HG02981 (cell line): ENCODE results near the gene SSR1.
A peak's percentile ranks its signal among the peaks of the same experiment; 100 is the strongest.
"Not testable (repeated sequence)": the region's sequence is repeated elsewhere in the genome, so short reads cannot be mapped to it uniquely, and the experiment has no call there.

Experiments used
- ATAC-seq: cut with Tn5 transposase; IDR thresholded peaks from one replicate; pipeline ENCODE4 v1.9.1; 2021; ENCODE audit warnings: mild to moderate bottlenecking, moderate library complexity; ENCODE audit not compliant: unreplicated experiment

SSR1 gene

DNA sequence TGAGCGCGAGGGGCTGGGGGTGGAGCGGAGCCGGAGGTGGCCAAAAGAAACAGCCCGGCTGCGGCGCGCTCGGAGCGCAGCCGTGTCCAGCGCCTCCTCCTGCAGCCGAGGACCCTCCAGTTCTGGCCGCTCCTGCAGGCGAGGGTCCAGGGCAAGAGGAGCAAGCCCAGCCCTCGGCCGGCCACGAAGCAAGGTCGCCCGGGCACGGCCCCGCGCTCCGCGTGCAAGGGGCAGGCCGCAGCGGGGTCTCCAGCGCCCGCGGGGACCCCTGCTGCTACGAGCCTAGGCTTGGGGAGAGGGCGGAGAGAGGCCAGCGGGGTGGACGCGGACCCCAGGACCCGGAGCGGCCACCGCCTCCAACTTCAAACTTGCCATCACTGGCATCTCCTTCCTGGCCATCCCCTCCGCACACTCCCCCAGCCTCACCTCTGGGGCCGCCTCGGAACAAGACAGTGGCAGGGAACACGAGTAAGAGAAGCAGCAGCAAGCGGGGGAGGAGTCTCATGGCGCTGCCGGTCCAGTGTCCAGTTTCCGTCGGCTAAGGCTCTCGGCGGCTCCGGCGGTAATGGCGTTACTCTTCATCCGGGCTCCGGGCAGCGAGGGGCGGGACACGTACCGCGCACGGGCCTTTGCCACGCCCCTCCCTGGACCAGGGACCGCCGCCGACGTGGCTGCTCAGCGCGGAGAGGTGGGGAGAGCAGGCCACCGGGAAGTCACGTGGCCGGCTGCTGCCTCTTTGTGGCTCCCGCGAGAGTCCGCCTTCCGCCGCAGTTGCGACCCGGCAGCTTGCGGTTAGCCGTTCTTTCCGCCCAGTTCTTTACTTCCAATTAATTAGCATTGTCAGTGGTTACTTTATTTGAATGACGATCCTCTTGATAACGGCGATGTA, at the start of gene SSR1:
SSR1 (minus strand) TSS at position 584 of the 889 bp plus-strand sequence; CDS start at position 505, 79 bp downstream.
- ATAC-seq = peak; percentile 95

DNA sequence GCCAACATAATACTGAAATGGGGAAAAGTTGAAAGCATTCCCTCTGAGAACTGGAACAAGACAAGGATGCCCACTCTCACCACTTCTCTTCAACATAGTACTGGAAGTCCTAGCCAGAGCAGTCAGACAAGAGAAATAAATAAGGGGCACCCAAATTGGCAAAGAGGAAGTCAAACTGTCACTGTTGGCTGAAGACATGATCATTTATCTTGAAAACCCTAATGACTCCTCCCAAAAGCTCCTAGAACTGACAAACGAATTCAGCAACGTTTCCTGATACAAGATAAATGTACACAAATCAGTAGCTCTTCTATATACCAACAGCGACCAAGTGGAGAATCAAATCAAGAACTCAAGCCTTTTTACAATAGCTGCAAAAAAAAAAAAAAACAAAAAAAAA, 38.9 kb upstream of the SSR1 start:
- not testable (repeated sequence) for ATAC-seq

GRCh38 chr6:7350591-7350990, 37.6 kb upstream of the SSR1 start:
- not testable (repeated sequence) for ATAC-seq

DNA sequence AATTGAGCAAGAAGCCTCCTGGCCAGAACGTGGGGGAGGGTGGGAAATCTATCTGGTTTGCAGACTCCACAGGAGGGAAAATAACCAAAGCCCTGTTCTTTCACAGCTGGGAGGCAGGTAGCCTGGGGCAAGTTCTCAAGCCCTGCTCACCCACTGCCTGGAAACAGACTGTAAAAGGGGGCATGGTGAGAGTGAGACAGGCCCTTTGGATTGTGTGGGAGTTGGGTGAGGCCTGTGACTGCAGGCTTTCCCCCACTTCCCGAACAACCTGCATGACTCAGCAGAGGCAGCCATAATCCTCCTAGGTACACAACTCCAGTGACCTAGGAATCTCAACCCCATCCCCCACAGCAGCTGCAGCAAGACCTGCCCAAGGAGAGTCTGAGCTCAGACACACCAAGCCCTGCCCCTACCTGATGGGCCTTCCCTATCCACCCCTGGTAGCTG, 34.6 kb upstream of the SSR1 start:
- not testable (repeated sequence) for ATAC-seq

DNA sequence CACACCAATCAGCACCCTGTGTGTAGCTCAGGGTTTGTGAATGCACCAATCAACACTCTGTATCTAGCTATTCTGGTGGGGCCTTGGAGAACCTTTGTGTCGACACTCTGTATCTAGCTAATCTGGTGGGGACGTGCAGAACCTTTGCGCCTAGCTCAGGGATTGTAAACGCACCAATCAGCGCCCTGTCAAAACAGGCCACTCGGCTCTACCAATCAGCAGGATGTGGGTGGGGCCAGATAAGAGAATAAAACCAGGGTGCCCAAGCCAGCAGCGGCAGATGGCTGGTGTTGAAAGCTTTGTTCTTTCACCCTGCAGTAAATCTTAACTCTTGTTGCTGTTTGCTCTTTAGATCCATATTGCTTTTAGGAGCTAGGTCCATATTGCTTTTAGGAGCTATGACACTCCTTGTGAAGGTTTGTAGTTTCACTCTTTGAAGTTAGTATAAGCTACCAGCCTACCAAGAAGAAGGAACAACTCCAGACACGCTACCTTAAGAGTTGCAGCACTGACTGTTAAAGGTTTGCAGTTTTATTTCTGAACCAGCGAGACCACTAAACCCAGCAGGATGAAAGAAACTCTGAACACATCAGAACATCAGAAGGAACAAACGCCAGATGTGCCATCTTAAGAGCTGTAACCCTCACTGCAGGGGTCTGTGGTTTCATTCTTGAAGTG, 31.9 kb upstream of the SSR1 start:
- ATAC-seq = not testable (repeated sequence)

DNA sequence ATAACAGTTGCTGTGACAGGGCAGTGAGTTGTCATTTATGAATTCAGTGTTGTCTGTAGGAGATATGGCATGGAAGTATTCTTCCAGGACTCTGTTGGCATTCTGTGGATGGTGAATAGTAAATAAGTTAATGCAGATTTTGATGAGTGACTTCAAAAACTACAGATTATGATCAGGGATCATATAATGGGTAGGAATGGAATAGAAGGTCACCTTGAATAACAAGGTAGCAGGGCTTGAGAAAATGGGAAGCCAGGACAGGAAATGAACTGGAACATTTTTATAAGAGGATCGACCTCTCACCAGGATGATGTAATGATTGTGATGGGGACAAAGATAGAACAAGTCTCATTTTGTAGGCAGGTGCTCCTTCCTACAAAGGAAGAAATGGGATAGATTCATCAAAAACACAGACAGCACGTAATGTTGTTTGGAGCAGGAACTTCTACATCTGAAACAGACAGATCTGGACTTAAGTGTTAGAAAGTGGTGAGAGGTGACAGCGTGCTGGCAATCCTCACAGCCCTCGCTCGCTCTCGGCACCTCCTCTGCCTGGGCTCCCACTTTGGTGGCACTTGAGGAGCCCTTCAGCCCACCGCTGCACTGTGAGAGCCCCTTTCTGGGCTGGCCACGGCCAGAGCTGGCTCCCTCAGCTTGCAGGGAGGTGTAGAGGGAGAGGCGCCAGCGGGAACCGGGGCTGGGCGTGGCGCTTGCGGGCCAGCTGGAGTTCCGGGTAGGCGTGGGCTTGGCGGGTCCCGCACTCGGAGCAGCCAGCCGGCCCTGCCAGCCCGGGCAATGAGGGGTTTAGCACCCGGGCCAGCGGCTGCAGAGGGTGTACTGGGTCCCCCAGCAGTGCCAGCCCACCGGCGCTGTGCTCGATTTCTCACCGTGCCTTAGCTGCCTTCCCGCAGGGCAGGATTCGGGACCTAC, 30.8 kb upstream of the SSR1 start:
- ATAC-seq = no peak

GRCh38 chr6:7341989-7342742, 29.2 kb upstream of the SSR1 start:
- ATAC-seq = peak; percentile 87

- ATAC-seq = no peak
Observed at GRCh38 chr6:7341271-7341670, 28.3 kb upstream of the SSR1 start.

DNA sequence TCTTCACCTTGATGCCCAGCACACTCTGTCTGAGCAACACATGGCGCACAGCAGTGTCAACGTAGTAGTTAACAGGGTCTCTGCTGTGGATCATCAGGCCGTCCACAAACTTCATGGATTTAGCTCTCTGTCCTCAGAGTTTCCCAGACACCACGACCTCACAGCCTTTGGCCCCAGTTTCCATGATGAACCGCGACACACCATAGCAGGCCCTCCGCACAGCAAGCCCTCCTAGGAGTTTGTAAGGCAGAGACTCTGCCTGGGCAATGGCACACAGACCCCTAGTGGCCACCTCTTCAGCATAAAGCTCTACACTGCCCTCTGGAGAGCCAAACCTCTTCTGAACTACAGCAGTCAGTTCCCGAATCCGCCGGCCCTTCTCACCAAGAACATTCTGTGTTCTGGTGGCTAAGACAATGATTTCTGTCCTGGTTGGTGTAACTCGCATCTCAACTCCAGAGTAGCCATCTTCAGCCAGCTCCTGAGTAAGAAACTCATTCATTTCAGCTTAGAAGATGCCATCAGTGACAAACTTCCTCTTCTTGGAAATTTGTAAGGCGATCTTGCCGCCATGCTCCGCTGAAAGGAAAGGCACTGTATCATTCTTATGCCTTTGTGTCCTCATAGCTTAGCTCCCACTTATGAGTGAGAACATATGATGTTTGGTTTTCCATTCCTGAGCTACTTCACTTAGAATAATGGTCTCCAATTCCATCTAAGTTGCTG, 26.2 kb upstream of the SSR1 start:
- ATAC-seq = peak; percentile 47

GRCh38 chr6:7338031-7338430, 25.0 kb upstream of the SSR1 start:
- no peak for ATAC-seq

GRCh38 chr6:7335519-7335918, 22.5 kb upstream of the SSR1 start:
- ATAC-seq = no peak

DNA sequence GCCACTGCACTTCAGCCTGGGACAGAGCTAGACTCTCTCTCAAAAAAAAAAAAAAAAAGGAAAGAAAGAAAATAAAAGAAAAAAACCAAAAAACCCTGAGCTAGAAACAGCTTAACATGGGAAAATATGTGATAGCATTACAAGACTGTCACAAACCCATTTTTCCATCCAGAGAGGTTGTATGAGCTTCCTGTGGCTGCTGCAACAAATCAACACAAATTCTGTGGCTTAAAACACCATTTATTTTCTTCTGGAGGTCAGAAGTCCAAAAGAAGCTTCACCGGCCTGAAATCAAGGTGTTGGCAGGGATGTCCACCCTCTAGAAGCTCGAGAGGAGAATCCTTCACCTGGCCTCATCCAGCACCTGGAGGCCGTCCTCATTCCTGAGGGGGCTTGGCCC, 21.7 kb upstream of the SSR1 start:
- no peak for ATAC-seq

DNA sequence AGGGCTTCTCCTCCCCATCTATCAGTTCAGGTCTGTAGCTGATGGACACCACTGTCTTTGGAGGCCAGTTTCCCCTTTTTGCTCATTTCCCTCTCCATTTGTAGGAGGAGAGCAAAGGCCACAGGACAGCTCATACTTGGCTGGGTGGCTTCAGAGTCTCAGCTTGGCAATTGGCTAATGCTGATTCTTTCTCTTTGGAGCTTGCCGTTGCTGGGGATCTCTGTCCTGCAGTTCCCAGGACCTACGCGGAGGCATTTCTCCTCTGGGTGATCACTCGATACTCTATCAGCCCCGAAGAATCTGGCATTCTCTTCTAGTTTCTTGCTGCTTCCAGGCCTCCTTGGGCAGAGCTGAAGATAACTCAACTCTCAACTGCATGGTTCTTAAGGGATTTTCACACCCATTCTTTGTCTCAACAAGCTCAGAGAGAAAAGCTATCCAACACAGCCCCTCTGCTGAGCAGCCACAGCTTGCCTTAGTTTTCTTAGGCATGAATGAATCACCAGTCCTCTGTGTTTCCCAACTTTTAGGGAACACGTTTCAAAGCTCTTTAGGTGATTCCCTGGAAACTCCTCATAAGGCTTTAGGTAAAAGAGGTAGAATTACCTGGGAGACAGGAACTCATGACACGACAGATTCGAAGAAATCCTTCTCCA, 19.2 kb upstream of the SSR1 start:
- ATAC-seq = no peak

GRCh38 chr6:7331452-7331851, 18.5 kb upstream of the SSR1 start:
- ATAC-seq = no peak

- no peak for ATAC-seq
Observed at GRCh38 chr6:7328243-7328642, 15.2 kb upstream of the SSR1 start.

GRCh38 chr6:7325750-7326149, 12.8 kb upstream of the SSR1 start:
- no peak for ATAC-seq

- no peak for ATAC-seq
Observed at GRCh38 chr6:7324520-7324919, 11.5 kb upstream of the SSR1 start.

GRCh38 chr6:7323074-7323473, 10.1 kb upstream of the SSR1 start:
- no peak for ATAC-seq

DNA sequence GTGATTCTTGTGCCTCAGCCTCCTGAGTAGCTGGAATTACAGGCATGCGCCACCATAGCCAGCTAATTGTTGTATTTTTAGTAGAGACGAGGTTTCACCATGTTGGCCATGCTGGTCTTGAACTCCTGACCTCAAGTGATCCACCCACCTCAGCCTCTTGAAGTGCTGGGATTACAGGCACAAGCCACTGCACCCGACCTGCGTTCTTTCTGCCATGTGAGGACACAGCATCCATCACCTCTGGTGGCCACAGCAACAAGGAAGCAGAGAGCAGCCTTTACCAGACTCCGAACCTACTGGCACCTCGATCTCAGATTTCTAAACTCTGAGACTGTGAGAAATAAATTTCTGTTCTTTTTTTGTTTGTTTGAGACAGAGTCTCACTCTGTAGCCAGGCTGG, 8.9 kb upstream of the SSR1 start:
- ATAC-seq = not testable (repeated sequence)
